ENCODE measurements around the gene TPD52L1. TPM values are rescaled to one million over a fixed set of nuclear protein-coding genes. Genes with fewer than 3 reads are reported as not detected.
"Not testable (repeated sequence)": the region's sequence is repeated elsewhere in the genome, so short reads cannot be mapped to it uniquely, and the experiment has no call there.

TPD52L1 gene
- total RNA-seq, 1 donor from 2014 or later = 200 TPM

GRCh38 chr6:125124049-125124669 lies 29.4 kb upstream of the TPD52L1 start:
- DNase-seq (ENCODE audit: low spot score in 2 of 2, unreplicated experiment in 2 of 2) = no peak
- Mint-ChIP-seq H3K27me3 (ENCODE audit: low read depth) (no peaks in the 10 kb centered on the region), H3K27ac (no peak overlapping the region), H3K9me3 (peaks cover 22% of the 10 kb centered on the region), H3K4me3 (no peak overlapping the region), H3K4me1 (peaks cover 29% of the 10 kb centered on the region), H3K36me3 (peaks cover 11% of the 10 kb centered on the region)
- TF ChIP-seq CTCF (IDR thresholded peaks at IDR 0.05; ENCODE audit: unreplicated experiment) = no peak

- H3K27ac Mint-ChIP-seq; DNase-seq (ENCODE audit: low spot score in 2 of 2, unreplicated experiment in 2 of 2); H3K27me3 Mint-ChIP-seq (ENCODE audit: low read depth); H3K4me3 Mint-ChIP-seq: not testable (repeated sequence)
- peaks cover 11% of the 10 kb centered on the region for H3K36me3 Mint-ChIP-seq
- peaks cover 16% of the 10 kb centered on the region for H3K4me1 Mint-ChIP-seq
- H3K9me3 Mint-ChIP-seq = peaks cover 22% of the 10 kb centered on the region
Measured at GRCh38 chr6:125125856-125126255, 27.7 kb upstream of the TPD52L1 start.

- TF ChIP-seq CTCF (IDR thresholded peaks at IDR 0.05; ENCODE audit: unreplicated experiment) = no peak
- no peaks in the 10 kb centered on the region for H3K27me3 Mint-ChIP-seq (ENCODE audit: low read depth)
- no peak for DNase-seq (ENCODE audit: low spot score in 2 of 2, unreplicated experiment in 2 of 2)
- H3K9me3 Mint-ChIP-seq = peaks cover 22% of the 10 kb centered on the region
- H3K4me1 Mint-ChIP-seq = no peaks in the 10 kb centered on the region
- H3K36me3 Mint-ChIP-seq = peaks cover 11% of the 10 kb centered on the region
- H3K4me3 Mint-ChIP-seq = no peak overlapping the region
- H3K27ac Mint-ChIP-seq = no peak overlapping the region
Measured at GRCh38 chr6:125129354-125129753, 24.2 kb upstream of the TPD52L1 start.

GRCh38 chr6:125132058-125132457 lies 21.5 kb upstream of the TPD52L1 start:
- no peak for DNase-seq (ENCODE audit: low spot score in 2 of 2, unreplicated experiment in 2 of 2)
- peaks cover 7% of the 10 kb centered on the region for H3K9me3 Mint-ChIP-seq
- H3K27ac Mint-ChIP-seq = no peak overlapping the region
- H3K36me3 Mint-ChIP-seq = peaks cover 3% of the 10 kb centered on the region
- H3K4me3 Mint-ChIP-seq = no peak overlapping the region
- H3K27me3 Mint-ChIP-seq (ENCODE audit: low read depth) = no peaks in the 10 kb centered on the region
- H3K4me1 Mint-ChIP-seq = peaks cover 4% of the 10 kb centered on the region
- TF ChIP-seq CTCF (IDR thresholded peaks at IDR 0.05; ENCODE audit: unreplicated experiment) = no peak

GRCh38 chr6:125136378-125136777 lies 17.2 kb upstream of the TPD52L1 start:
- TF ChIP-seq CTCF (IDR thresholded peaks at IDR 0.05; ENCODE audit: unreplicated experiment) = no peak
- H3K36me3 Mint-ChIP-seq = no peaks in the 10 kb centered on the region
- H3K4me3 Mint-ChIP-seq = no peak overlapping the region

GRCh38 chr6:125138083-125138482 lies 15.5 kb upstream of the TPD52L1 start:
- Mint-ChIP-seq H3K4me1 (peaks cover 8% of the 10 kb centered on the region), H3K27ac (no peak overlapping the region), H3K4me3 (no peak overlapping the region), H3K27me3 (ENCODE audit: low read depth) (no peaks in the 10 kb centered on the region), H3K36me3 (no peaks in the 10 kb centered on the region), H3K9me3 (peaks cover 5% of the 10 kb centered on the region)
- no peak for TF ChIP-seq CTCF (IDR thresholded peaks at IDR 0.05; ENCODE audit: unreplicated experiment)
- DNase-seq (ENCODE audit: low spot score in 2 of 2, unreplicated experiment in 2 of 2) = no peak

More at GRCh38 chr6:125136378-125136777, 17.2 kb upstream of the TPD52L1 start:
- Mint-ChIP-seq H3K27ac (no peak overlapping the region), H3K27me3 (ENCODE audit: low read depth) (no peaks in the 10 kb centered on the region), H3K4me1 (peaks cover 7% of the 10 kb centered on the region), H3K9me3 (peaks cover 4% of the 10 kb centered on the region)
- DNase-seq (ENCODE audit: low spot score in 2 of 2, unreplicated experiment in 2 of 2) = no peak

All from mesothelial cell of epicardium (in vitro differentiated cells).